Stimulated activated CD8-positive, alpha-beta memory T cell treated with anti-CD3 and anti-CD28 coated beads, Interleukin-4, amount 100 ng/mL, for 4 hours (primary cell): Measurements from ENCODE around the gene NR6A1.
A peak's percentile ranks its signal among the peaks of the same experiment; 100 is the strongest.
"Not testable (repeated sequence)": the region's sequence is repeated elsewhere in the genome, so short reads cannot be mapped to it uniquely, and the experiment has no call there.

ENCODE experiments used
- DNase-seq, 2 donors: peaks; one replicate each; pipeline ENCODE4 v3.0.0-alpha.2; 2020; ENCODE audit warnings: low read depth in 2 of 2, low spot score in 1 of 2

Gene NR6A1

DNA sequence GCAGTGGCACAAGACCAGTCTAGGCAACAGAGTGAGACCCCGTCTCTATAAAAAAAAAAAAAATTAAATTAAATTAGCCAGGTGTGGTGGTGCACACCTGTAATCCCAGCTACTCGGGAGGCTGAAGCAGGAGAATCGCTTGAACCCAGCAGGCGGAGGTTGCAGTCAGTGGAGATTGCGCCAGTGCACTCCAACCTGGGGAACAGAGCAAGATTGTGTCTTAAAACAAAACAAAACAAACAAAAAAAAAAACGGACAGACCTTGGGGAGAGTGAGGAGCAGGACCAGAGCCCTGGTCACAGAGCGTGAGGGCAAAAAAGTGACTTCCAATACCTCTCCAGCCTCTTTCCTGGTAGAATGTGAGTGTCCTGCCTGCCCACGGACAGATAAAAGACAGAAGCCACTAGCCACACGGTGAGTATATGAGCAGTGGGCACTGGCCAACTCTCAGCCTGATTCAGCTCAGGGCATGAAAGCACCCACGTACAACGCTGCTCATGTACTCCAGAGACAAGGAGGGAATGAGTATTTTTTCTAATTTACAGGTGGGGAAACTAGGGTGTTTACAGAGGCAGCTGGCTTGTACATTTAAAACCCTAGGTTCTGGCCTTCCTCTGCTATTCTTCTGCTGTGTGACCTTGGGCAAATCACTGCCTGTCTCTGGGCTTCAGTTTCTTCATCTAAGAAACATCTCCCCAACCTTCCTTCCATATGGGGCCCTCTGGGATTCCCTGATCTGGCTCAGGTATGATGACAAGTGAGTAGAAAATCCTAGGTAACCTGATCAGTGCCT, 7.7 kb upstream of the NR6A1 start:
- DNase-seq, result no peak

DNA sequence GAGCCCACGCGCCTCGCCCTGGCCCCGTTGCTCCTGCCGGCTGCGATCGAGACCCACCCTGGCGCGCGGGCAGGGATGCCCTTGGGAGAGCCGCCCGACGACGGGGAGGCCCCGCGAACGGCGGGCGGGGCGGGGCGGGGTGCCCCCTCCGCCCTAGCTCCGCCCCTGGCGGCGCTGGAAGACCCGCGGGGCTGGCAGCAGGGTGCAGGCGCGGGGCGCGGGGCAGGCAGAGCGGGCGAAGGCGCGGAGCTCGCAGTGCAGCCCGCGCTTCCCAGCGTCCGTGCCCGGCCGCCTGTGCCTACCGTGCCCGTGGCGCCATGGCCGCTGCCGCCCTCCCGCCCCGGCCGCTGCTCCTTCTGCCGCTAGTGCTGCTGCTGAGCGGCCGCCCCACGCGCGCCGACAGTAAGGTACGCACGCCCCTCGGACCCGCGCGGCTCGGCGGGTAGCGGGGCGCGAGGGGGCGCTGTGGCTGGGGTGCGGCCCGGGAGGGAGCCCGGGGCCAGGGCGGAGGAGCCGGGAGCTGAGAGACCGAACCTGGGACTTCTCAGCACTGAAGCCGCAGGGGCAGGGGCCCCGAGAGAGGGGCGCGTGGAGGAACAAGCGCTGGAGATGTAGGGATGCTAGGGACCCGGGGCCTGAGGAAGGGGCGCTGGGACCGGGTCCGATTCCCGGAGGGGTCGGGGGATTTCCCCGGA, 6.0 kb upstream of the NR6A1 start, which contains the start of gene OLFML2A:
Gene OLFML2A, plus strand, starts transcription at position 180 of the 695 bp plus-strand sequence. Its CDS starts 138 bp downstream, at position 318.
- no peak for DNase-seq

DNA sequence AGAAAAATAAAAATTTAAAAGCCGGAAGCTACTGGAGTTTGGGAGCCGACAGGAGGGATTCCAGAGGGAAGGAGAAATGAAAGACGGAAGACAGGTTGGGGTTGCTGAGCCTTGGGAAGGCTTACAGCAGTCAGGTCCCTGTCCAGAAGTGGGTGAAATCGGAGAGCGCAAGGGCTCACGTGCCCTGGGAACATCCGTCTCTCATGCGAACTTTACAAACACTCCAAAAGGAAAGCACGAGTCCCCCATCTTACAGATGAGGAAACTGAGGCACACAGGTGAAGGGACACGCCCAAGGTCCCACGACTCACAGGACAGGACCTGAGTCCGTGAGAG, 5.5 kb upstream of the NR6A1 start:
- no peak for DNase-seq

DNA sequence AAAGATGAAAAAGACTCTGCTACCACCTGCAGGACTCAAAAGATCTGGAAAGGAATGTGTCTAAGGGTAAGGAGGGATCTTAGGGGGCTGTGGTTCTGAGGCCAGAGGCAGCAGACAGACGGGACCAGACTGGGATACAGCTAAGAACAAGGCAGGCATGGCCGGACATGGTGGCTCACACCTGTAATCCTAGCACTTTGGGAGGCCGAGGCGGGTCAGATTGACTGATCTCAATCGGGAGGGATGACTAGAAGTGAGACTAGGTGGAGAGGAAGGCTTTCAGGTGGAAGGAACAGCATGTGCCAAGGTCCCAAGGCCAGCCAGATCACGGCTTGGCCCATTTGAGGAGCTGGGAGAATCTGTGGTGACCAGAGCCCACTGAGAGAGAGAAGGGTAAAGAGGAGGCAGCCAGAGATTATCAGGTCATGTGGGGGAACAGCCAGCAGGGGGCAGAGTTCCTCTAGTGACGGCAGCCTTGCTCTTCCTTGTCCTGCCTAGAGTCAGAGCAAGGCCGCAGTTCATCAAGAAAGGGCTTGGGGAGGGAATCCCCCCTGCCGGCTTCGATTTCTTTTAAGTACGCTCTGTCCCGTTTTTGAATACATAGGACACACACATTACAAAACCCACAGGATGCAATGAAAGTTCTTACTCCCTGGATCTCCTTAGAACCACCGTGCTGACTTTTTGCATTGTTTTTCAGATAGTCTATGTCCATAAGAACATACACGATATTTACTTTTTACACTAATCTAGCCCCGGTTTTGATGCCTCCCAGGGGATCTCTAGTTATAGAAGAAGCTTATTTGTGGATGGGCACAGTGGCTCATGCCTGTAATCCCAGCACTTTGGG, 3.2 kb upstream of the NR6A1 start:
- peak; percentile 43 to 74 for DNase-seq

DNA sequence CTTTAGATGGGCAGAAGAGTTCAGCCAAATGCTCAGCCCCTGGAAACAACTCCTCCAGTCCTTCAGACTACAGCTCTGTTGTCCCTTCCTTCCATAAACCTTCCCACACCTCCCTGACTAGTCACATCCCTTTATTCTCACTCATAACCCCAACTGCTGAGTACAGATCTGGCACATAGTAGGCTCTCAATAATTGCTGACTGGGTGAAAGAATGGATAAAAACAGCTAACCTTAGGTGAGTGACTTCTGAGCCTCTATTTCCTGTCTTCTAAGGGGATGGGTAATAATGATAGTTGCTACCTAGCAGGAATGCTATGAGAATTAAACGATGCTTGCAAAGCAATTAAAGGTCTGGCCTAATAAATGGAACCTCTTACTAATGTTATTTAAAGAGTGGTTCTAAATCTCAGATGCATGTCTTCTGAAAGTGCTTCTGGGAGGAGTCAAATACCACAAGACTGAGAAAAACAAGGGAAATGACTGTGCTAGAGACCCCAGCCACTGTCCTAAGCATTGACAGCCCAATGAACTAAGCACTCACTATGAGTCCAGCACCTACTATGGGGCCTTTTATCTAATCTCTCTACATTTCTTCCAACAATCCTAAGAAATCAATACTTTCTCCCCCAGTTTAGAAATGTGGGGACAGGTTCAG, 2.5 kb upstream of the NR6A1 start:
- no peak for DNase-seq

DNA sequence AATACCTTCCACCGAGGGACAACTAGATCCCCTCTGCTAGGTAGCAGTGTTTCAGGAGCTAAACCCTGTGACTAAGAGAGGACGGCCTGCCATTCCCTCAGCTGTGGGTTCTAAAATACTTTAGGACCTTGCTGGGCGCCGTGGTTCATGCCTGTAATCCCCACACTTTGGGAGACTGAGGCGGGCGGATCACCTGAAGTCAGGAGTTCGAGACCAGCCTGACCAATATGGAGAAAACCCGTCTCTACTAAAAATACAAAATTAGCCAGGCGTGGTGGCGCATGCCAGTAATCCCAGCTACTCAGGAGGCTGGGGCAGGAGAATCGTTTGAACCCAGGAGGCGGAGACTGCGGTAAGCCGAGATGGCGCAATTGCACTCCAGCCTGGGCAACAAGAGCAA, 1.8 kb upstream of the NR6A1 start:
- DNase-seq, result not testable (repeated sequence)

DNA sequence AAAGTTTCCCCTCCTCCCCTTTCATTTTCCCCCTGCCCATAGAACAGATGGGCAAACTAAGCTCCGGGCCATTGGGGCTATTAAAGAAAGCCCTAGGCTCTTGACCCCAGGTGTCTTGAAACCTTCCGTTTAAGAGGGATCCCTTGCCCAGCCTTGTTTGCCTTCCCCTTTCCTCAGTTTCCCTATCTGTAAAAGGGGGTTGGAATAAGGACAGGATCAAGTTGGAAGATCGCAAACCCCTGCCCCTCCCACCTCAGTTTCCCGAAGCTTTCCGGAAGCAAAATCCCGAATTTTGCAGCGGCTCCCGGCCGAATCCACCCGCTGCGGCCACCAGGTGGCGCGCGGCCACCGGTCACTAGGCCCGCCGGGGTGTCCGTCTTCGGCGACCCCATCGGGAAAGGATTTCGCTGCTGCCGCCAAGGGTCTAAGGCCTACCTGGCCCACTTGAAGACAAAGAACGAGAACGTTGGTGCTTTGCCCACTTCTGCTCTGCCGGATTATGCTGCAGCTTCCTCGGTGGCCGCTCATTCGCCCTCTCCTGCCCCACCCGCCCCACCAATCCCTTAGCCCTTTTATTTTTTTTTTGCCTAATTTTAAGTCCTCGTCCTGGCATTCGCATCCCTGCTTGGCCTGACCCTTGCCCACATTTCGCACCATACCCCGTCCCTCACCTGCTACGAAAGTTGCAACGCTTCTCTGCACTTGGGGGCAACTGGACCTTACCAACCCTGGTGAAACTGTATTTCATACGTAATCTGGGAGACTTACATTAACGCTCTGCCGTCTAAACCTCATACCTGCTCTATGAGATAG, 962 bp upstream of the NR6A1 start:
- DNase-seq, result no peak

DNA sequence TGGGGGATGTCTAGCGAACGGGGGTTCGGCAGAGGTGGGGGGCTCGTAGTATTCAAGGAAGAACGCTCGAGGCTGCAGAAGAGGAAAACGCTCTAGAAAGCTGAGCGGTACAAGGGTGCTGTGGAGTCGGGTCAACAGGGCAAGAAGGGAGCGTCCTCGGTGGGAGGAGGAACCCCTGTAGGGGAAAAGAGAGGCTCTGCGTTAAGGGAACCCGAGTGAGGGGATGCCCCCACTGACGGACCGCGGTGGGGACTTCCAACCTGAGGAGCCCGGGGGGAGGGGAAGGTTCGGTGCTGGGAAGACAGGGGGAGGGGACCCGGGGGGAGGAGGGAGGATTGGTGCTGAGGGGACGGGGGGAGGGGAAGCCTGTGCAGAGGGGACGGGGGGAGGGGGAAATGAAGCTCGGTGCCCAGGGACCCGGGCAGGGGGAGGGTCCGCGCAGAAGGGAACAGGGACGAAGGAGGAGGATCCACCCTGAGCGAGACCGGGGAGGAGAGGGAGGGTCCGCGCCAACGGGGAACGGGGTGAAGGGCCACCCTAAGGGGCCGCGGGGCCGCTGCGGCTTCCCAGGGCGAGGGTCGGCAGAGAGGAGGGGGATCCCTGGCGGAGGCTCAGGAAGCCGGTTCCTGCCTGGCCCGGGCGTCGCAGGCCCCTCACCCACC, 621 bp downstream of the NR6A1 start:
- DNase-seq, result no peak

DNA sequence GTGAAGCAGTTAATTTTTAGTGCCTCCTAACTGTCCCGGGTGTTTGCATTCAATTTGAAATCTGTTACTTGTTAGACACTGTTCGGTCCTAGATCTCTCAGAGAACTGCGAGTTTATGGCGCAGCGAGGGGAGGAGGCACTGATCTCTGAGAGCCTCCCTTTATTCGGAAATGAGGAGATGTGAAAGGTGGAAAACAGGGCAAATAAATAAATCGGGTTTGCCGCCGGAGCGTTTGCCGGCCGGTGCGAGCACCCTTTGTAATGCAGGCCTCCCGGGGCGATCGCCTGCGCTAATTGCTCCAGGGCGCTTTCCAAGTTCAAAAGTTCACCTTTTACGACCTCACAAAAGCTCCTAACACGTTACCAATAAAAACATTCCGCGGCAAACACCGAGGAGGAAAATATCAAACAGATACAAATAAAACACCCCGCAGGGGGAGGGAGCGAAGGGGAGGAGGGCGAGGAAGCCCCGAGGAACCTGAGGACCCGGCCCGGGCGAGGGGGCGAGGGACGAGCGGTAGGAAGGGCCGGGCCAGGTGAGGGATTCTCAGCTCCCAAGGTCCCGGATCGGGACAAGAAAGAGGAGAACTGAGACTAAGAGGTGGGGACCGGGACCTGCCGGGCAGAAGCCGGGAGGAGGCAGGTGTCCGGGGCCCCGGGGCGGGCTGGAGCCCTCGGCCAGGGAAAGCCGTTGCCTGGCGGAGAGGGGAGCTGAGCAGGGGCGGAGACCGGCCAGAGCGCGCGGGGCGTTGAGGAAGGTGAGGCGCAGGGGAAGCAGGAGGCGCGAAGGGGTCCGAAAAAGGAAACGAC, 1.4 kb downstream of the NR6A1 start:
- DNase-seq, result no peak

DNA sequence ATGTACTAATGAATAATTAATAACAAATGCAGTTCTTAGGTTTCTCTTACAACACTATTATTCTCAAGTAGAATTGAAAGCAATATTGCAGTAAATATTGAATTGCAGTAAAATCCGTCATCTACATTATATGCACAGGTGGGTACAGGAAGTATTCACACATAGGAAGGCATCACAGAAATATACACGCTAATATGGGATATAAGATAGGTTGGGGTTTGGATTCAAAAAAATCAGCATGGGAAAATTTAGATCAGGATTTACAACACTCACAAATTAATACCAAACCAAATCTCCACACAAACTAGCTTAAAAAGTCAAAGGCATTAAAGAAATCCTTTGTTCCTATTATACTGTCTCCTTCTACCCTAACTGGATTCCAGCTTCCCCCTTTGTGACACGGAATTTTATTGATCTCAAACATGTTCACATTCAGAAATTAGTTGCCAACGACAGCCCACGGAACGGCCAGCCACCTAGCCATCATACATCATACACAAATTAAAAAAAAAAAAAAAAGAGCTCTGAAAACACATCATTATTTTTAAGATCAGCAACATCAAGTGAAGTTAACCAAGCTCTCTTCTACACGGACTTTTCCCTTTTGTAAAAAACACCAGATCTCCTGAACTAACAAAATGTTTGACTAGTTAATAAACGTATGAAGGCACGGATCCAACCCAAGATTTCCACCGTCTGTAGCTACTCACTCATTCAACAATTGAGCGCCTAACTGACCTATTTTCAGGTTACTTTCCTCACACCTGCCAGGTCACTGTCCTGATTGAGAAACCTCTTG, 2.2 kb downstream of the NR6A1 start:
- no peak for DNase-seq

DNA sequence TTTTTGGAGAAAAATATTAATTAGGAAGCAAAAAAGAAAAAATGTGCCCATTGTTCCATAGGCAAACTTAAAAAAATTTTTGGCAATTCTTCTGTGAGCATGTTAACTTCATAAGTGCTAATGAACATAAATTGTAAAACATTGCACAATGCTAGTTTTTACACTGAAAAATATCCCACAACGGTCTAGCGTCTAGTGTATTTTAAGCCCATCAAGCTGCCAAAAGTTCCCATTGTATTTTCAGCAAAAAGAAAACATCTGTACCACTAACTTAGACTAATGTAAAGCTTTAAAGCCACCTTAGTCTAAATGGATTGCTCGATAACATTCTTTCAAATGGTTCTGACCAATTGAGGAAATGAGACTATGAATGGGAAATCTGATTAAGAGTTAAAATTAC, 2.8 kb downstream of the NR6A1 start:
- DNase-seq, result no peak

DNA sequence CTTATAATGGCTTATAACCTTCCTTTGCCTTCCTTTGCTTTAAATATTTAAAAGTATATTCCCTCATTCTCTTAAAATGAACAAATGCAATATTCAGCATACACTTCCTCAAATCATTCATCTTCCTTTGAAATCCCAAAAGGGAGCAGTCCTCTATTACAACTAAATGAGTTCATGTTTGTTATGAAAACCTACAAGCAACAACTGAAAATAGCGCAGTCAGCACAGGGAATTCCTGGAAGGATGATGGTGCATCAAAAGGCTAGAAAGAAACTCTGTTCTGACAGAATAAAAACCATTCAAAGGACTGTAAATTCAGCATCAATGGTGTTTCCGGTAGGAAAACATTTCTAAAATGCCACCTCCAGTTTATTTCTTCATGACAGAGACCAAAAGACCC, 3.3 kb downstream of the NR6A1 start:
- no peak for DNase-seq

DNA sequence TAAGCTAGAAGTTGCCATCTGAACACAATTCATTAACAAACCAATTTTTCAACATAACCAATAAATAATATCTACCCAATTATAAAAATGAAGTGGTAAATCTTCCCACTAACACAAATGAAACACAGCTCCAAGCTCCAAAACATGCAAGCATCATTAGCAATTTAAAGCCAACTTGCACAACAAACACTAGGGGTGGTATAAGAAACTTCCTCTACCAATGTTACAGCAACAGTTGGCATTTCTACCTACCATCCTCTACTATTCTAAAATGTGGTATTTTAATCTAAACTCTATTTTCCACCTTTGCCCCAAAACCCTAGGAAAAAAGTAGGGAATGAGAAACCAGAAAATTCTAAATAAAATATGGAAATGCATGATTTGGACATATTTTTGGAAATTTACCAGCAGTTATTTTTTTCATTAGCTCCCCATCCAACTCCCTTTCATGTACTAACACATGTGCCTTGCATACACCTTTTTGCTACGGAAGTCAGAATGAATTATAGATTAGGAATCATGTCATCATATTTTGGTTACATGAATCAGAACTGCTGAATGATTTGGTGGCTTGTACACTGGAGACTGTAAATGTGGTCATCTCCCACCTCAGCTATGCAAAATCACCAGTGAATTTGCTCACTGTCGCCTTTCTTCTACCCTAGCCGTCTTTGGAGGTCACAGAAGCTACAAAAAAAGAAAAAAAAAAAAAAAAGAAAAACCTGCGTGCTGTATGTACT, 4.1 kb downstream of the NR6A1 start:
- DNase-seq, result no peak

DNA sequence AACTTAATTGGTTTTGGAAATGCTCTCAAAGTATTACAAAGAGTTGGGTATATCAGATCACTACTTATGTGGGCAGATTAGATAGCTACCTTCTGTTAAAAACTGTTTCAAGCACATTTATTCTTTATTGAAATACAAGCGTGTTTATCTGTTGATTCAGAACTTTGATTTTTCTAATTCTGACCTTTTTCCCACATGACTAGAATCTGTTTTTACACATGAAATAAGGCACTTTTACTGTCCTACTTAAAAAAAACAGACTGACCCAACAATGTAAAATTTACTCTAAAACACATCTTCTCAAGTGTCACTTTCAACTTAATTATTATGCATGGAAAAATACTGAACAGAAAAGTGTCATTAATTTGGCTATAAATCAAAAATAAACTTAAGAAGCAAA, 4.8 kb downstream of the NR6A1 start:
- no peak for DNase-seq

DNA sequence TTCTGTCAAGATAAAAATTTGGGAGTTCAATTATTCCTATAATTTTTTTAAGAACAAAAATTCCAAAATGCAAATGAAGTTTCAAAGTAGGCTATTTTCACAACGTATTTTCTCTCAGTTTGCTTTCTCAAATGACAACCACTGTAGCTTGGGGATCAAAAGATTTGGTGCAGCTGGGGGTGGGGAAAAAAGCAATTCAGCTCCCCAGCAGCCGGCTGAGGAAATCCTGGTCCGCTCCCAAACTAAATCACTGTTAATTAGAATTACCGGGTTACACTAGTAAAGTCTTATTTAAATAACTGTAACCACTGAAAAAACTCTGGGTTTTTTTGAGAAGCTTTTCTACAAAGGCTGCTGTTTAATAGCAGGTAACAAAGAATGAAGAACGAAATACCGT, 5.7 kb downstream of the NR6A1 start:
- no peak for DNase-seq

DNA sequence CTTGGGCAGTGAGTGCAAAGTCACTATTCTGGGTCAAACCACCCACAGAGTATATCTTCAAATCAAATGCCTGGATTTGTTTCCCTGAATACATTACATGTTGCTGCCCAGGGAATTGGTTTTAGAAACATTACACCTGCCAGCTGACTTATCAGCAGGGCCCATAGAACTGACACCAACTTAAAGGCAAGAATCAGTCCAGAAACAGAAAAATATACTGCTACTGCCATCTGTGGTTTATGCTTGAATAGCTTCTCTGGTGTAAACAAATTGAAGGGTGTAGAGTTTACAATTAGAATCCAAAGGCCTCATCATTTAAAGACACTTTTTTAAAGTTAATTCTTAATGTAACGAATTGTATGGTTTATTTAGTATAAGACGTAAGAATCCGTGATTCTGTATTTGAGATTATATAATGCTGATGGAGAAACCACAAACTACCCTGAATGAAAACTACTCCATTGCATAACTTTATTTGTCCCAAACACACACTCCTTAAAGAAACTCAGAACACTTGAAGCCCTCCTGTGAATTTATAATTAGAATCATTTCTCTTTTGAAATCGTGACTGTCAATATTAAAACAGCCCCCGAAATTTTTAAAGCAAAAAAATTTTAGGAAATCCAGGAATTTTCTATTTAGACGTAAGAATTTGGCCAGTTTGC, 6.2 kb downstream of the NR6A1 start:
- no peak for DNase-seq

DNA sequence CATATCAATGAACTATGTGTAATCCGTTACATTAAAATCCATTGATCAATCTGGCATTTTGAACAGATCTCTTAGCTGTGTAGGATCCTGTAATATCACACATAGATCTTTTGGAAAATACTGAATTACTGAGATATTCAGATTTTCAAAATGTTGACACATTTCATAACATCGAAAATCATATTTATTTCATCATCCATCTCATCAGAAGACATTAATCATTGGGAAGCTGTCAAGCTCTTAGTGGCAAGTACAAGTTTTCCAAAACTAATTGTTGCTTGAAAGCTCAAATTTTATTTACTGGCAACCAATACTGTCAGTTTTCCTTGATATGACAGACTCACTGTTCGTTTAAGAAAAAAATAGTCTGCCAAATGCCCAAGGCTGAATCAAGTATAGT, 8.5 kb downstream of the NR6A1 start:
- DNase-seq, result no peak
